DOHH2 (cell line): ENCODE data around the gene TIAM2.

Experiments
- H3F3A ChIP-seq: fragments of 200-600 bp; sonication (generic), shearing (Covaris generic); 2 replicates; pipeline ENCODE4 v1.6.0; 2016; ENCODE audit warnings: antibody characterized with exemption, mild to moderate bottlenecking; ENCODE audit not compliant: control insufficient read depth, insufficient read depth
- H3K27ac ChIP-seq: fragments of 200-600 bp; sonication (generic); 2 replicates; pipeline ENCODE4 v1.5.1; 2014; ENCODE audit warnings: low read depth, mild to moderate bottlenecking, low read length, moderate library complexity
- H3K27me3 ChIP-seq: fragments of 200-600 bp; sonication (generic); 2 replicates; pipeline ENCODE4 v1.6.1; 2014; ENCODE audit warnings: mild to moderate bottlenecking, low read length, mixed read lengths; ENCODE audit not compliant: control insufficient read depth
- H3K36me3 ChIP-seq: fragments of 200-600 bp; sonication (generic); 2 replicates; pipeline ENCODE4 v1.6.1; 2014; ENCODE audit warnings: mild to moderate bottlenecking, low read length, moderate library complexity, mixed read lengths; ENCODE audit not compliant: control insufficient read depth
- H3K4me1 ChIP-seq: fragments of 200-600 bp; sonication (generic); 2 replicates; pipeline ENCODE4 v1.6.1; 2014; ENCODE audit warnings: mild to moderate bottlenecking, low read length, mixed read lengths; ENCODE audit not compliant: control insufficient read depth
- H3K4me2 ChIP-seq: fragments of 200-600 bp; sonication (generic); 2 replicates; pipeline ENCODE4 v1.6.0; 2014; ENCODE audit warnings: mild to moderate bottlenecking, low read length, moderate library complexity
- H3K4me3 ChIP-seq: fragments of 200-600 bp; sonication (generic); 2 replicates; pipeline ENCODE4 v1.5.1; 2014; ENCODE audit warnings: mild to moderate bottlenecking, low read length, mixed read lengths
- H3K79me2 ChIP-seq: fragments of 200-600 bp; sonication (generic); 2 replicates; pipeline ENCODE4 v1.6.1; 2014; ENCODE audit warnings: mild to moderate bottlenecking, low read length, mixed read lengths; ENCODE audit not compliant: control insufficient read depth
- H3K9me2 ChIP-seq: fragments of 200-600 bp; sonication (generic); replicated peaks from 2 replicates; pipeline ENCODE4 v1.6.1; 2014; ENCODE audit warnings: mild to moderate bottlenecking, low read length, mixed read lengths; ENCODE audit not compliant: control insufficient read depth
- H3K9me3 ChIP-seq: fragments of 200-600 bp; sonication (generic); 2 replicates; pipeline ENCODE4 v1.6.1; 2014; ENCODE audit warnings: antibody characterized with exemption, low read length, mixed read lengths; ENCODE audit not compliant: control insufficient read depth, insufficient read depth
- H4K20me1 ChIP-seq: fragments of 200-600 bp; sonication (generic); 2 replicates; pipeline ENCODE4 v1.6.0; 2014; ENCODE audit warnings: low read depth, mild to moderate bottlenecking, antibody characterized with exemption, low read length, moderate library complexity; ENCODE audit not compliant: control insufficient read depth, insufficient read depth
- EZH2phosphoT487 ChIP-seq: fragments of 200-600 bp; sonication (generic); IDR thresholded peaks from 2 replicates; pipeline ENCODE4 v1.6.1; 2017; ENCODE audit warnings: borderline replicate concordance, mild to moderate bottlenecking, antibody characterized with exemption, low read length, moderate library complexity, mixed read lengths
- TF ChIP-seq, protein P1 (sequence below): fragments of 200-600 bp; sonication (generic); IDR thresholded peaks from one replicate; pipeline ENCODE4 v1.5.1; 2014; ENCODE audit warnings: antibody characterized with exemption, mild to moderate bottlenecking, low read depth, low read length; ENCODE audit not compliant: poor library complexity, severe bottlenecking

Gene TIAM2

DNA sequence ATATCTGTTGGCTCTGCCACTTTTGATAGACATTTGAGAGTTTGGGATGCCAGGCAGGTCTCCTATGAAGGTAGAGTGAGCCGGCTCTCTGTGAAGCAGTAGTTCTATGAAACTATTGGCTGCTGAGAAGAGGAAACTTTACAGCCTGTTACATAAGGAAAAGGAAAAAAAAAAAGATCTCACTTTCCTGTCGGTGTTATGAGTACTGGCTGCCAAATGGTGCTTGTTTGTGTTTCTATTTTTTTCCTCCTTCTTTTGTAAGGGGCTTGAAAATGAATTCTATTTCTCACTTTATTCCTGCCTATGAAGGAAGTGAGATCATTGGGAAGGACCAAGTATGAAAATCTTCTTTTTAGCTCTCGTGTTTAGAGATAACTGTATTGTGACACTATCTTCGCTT, 195.6 kb downstream of the TIAM2 start:
- H3K27ac ChIP-seq = no peak overlapping the region
- H3K4me3 ChIP-seq = no peak overlapping the region
- no peak overlapping the region for H3K4me2 ChIP-seq
- H3K27me3 ChIP-seq = no peaks in the 10 kb centered on the region
- H3K4me1 ChIP-seq = peaks cover 12% of the 10 kb centered on the region
- no peaks in the 10 kb centered on the region for H3F3A ChIP-seq
- H4K20me1 ChIP-seq = no peaks in the 10 kb centered on the region
- TF ChIP-seq EZH2phosphoT487 = no peak
- TF ChIP-seq, protein P1, sequence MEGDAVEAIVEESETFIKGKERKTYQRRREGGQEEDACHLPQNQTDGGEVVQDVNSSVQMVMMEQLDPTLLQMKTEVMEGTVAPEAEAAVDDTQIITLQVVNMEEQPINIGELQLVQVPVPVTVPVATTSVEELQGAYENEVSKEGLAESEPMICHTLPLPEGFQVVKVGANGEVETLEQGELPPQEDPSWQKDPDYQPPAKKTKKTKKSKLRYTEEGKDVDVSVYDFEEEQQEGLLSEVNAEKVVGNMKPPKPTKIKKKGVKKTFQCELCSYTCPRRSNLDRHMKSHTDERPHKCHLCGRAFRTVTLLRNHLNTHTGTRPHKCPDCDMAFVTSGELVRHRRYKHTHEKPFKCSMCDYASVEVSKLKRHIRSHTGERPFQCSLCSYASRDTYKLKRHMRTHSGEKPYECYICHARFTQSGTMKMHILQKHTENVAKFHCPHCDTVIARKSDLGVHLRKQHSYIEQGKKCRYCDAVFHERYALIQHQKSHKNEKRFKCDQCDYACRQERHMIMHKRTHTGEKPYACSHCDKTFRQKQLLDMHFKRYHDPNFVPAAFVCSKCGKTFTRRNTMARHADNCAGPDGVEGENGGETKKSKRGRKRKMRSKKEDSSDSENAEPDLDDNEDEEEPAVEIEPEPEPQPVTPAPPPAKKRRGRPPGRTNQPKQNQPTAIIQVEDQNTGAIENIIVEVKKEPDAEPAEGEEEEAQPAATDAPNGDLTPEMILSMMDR = no peak
- no peaks in the 10 kb centered on the region for H3K9me3 ChIP-seq
- H3K79me2 ChIP-seq = 0 out of 2 replicates have a peak, but pooled peaks cover under 1% of the 10 kb centered on the region
- H3K9me2 ChIP-seq = no peaks in the 10 kb centered on the region
- H3K36me3 ChIP-seq = no peaks in the 10 kb centered on the region

GRCh38 chr6:155193526-155193925, 198.4 kb downstream of the TIAM2 start:
- no peaks in the 10 kb centered on the region for H4K20me1 ChIP-seq
- no peak for TF ChIP-seq EZH2phosphoT487
- TF ChIP-seq, protein P1 = no peak

GRCh38 chr6:155194399-155194798, 199.3 kb downstream of the TIAM2 start:
- no peaks in the 10 kb centered on the region for H3K36me3 ChIP-seq
- no peaks in the 10 kb centered on the region for H3K27me3 ChIP-seq
- no peaks in the 10 kb centered on the region for H4K20me1 ChIP-seq
- no peaks in the 10 kb centered on the region for H3K9me3 ChIP-seq
- H3K4me1 ChIP-seq = no peaks in the 10 kb centered on the region
- H3K79me2 ChIP-seq = no peaks in the 10 kb centered on the region
- TF ChIP-seq, protein P1 = no peak
- TF ChIP-seq EZH2phosphoT487 = no peak
- H3K4me3 ChIP-seq = no peak overlapping the region
- H3K4me2 ChIP-seq = no peak overlapping the region
- no peak overlapping the region for H3K27ac ChIP-seq
- H3K9me2 ChIP-seq = no peaks in the 10 kb centered on the region
- no peaks in the 10 kb centered on the region for H3F3A ChIP-seq

More at GRCh38 chr6:155193526-155193925, 198.4 kb downstream of the TIAM2 start:
- H3K79me2 ChIP-seq = no peaks in the 10 kb centered on the region
- no peak overlapping the region for H3K4me2 ChIP-seq
- H3F3A ChIP-seq = no peaks in the 10 kb centered on the region
- no peaks in the 10 kb centered on the region for H3K9me3 ChIP-seq
- H3K36me3 ChIP-seq = no peaks in the 10 kb centered on the region
- H3K4me3 ChIP-seq = no peak overlapping the region
- H3K4me1 ChIP-seq = no peaks in the 10 kb centered on the region
- H3K27me3 ChIP-seq = no peaks in the 10 kb centered on the region
- no peak overlapping the region for H3K27ac ChIP-seq
- H3K9me2 ChIP-seq = no peaks in the 10 kb centered on the region
